ENCODE measurements around the gene ZIC4. TPM values are rescaled to one million over a fixed set of nuclear protein-coding genes. Genes with fewer than 3 reads are reported as not detected.

The ZIC4 gene
- total and polyA plus RNA-seq, 2 of the 8 experiments (the other 6 are each of a cell fraction or from before 2014, with no cell fraction given): 0.03 to 0.13 TPM

GRCh38 chr3:147368151-147368550 lies 38.2 kb downstream of the ZIC4 start:
- Histone ChIP-seq H2BK12ac (ENCODE audit: low read depth, low read length) (no peak overlapping the region), H2AFZ (ENCODE audit: low read length) (no peak overlapping the region), H3K36me3 (ENCODE audit: control insufficient read depth in 2 of 4, insufficient read depth in 4 of 4, low read length in 3 of 4) (no peaks in the 10 kb centered on the region), H3K27ac (ENCODE audit: low read depth, low read length) (no peak overlapping the region), H2BK5ac (ENCODE audit: low read depth, low read length) (no peak overlapping the region), H4K8ac (ENCODE audit: extremely low read depth, insufficient read depth, low read length) (no peak overlapping the region), H2BK120ac (replicated peaks; ENCODE audit: low read depth, low read length) (no peak overlapping the region), H3K9ac (replicated peaks in 1 of 4; ENCODE audit: extremely low read depth in 1 of 4, low read depth in 3 of 4, low read length in 3 of 4) (no peak overlapping the region), H4K91ac (replicated peaks; ENCODE audit: insufficient read length, low read length) (no peak overlapping the region), H3K4me2 (ENCODE audit: insufficient read depth in 1 of 2, low read depth in 2 of 2, low read length in 2 of 2) (no peak overlapping the region; a peak in 1 of 4 replicates), H2AK5ac (ENCODE audit: low read depth, low read length) (no peak overlapping the region), H3K79me1 (ENCODE audit: low read depth, low read length) (no peaks in the 10 kb centered on the region), H3K4ac (replicated peaks; ENCODE audit: insufficient read length, low read depth, low read length) (no peak overlapping the region), H2BK20ac (ENCODE audit: low read length) (no peak overlapping the region), H3K23me2 (ENCODE audit: low read depth, low read length) (peaks cover 3% of the 10 kb centered on the region; the same call in 1 of the 2 replicates), H3K9me3 (ENCODE audit: insufficient read depth in 2 of 2, low read depth in 1 of 2, low read length in 1 of 2) (no peaks in the 10 kb centered on the region), H4K5ac (ENCODE audit: insufficient read length, low read depth, low read length) (no peak overlapping the region), H3K4me3 (ENCODE audit: extremely low read depth in 1 of 4, insufficient read depth in 2 of 4, low read depth in 3 of 4, low read length in 4 of 4) (no peak overlapping the region), H4K20me1 (replicated peaks in 1 of 2; ENCODE audit: control insufficient read depth in 1 of 2, insufficient read depth in 2 of 2, low read length in 2 of 2) (peaks cover 0 to 2% of the 10 kb centered on the region in 2 experiments), H3K27me3 (replicated peaks in 1 of 4; ENCODE audit: control insufficient read depth in 3 of 4, extremely low read depth in 1 of 4, insufficient read depth in 3 of 4, low read length in 3 of 4) (peaks cover 59 to 86% (median 79%) of the 10 kb centered on the region in 4 experiments), H3K23ac (ENCODE audit: insufficient read length) (no peak overlapping the region), H3K18ac (ENCODE audit: extremely low read depth, low read length) (no peak overlapping the region), H3K14ac (ENCODE audit: insufficient read length) (no peak overlapping the region), H2BK15ac (ENCODE audit: low read length) (no peak overlapping the region), H3K4me1 (replicated peaks in 1 of 4; ENCODE audit: control insufficient read depth in 3 of 4, insufficient read depth in 4 of 4, low read length in 3 of 4) (peaks cover 4 to 17% (median 16%) of the 10 kb centered on the region in 4 experiments), H3K79me2 (ENCODE audit: control insufficient read depth in 1 of 2, insufficient read depth in 2 of 2, low read length in 2 of 2) (no peaks in the 10 kb centered on the region), H3K56ac (replicated peaks; ENCODE audit: insufficient read length, low read depth, low read length) (no peak overlapping the region)
- ChIA-PET POLR2A (ENCODE audit: partially characterized antibody) (interaction anchor here (1.0 to 1.9 kb wide), 2 partner anchors 10 to 45 kb away, joined by 3 to 8 read pairs; no protein-coding TSS in a partner anchor), CTCF (ENCODE audit: partially characterized antibody) (interaction anchor here (0.6 to 11.9 kb wide), 7 partner anchors 10 to 297 kb away, joined by 3 to 162 read pairs (median 4); no protein-coding TSS in a partner anchor)
- no peak for FAIRE-seq
- TF ChIP-seq RBBP5 (IDR thresholded peaks at IDR 0.05; ENCODE audit: borderline replicate concordance, low read depth, low read length): no peak
- no peak for TF ChIP-seq CHD2 (IDR thresholded peaks at IDR 0.05; ENCODE audit: low read length)
- TF ChIP-seq SP1 (IDR thresholded peaks at IDR 0.05; ENCODE audit: low read depth, low read length): peak; percentile 37; the same call in 1 of the 2 replicates
- TF ChIP-seq SAP30 (IDR thresholded peaks at IDR 0.05; ENCODE audit: insufficient read depth, insufficient replicate concordance, low read length): no peak
- no peak for DNase-seq (ENCODE audit: low read depth in 1 of 2, low spot score in 2 of 2)
- WGBS, 2 experiments (ENCODE audit: extremely low coverage in 1 of 2, insufficient coverage in 1 of 2, insufficient read length in 1 of 2, insufficient replicate concordance in 2 of 2, low coverage in 1 of 2, low lambda C conversion rate in 2 of 2, missing lambda C conversion rate in 1 of 2): 27% methylated on average over 2 of the region's 2 CpGs; no CpG with 5 or more reads in 1 of the 2 experiments

Measured in H1 (cell line).